Neuronal stem cell (in vitro differentiated cells): ENCODE measurements around the gene PDE6A.

Experiments used
- DNase-seq: peaks from one replicate; pipeline ENCODE4 v3.0.0-alpha.2; 2013; ENCODE audit warnings: low spot score
- H2AFZ ChIP-seq: one replicate; pipeline ENCODE4 v1.6.1; 2013; ENCODE audit warnings: mild to moderate bottlenecking, low read length, inconsistent platforms
- H2AK5ac ChIP-seq: 2 replicates; pipeline ENCODE4 v1.6.1; 2013; ENCODE audit warnings: low read depth, mild to moderate bottlenecking, inconsistent platforms, low read length, moderate library complexity, mixed read lengths
- H2BK120ac ChIP-seq: 2 replicates; pipeline ENCODE4 v1.6.1; 2013; ENCODE audit warnings: low read depth, mild to moderate bottlenecking, inconsistent platforms, low read length, moderate library complexity, mixed read lengths
- H2BK12ac ChIP-seq: one replicate; pipeline ENCODE4 v1.6.1; 2013; ENCODE audit warnings: low read length, inconsistent platforms
- H2BK15ac ChIP-seq: 2 replicates; pipeline ENCODE4 v1.6.1; 2013; ENCODE audit warnings: mild to moderate bottlenecking, low read length, inconsistent platforms, mixed read lengths
- H2BK5ac ChIP-seq: one replicate; pipeline ENCODE4 v1.6.1; 2013; ENCODE audit warnings: inconsistent platforms, mild to moderate bottlenecking, low read length, moderate library complexity
- H3K14ac ChIP-seq: one replicate; pipeline ENCODE4 v1.6.1; 2013; ENCODE audit warnings: low read length, inconsistent platforms
- H3K18ac ChIP-seq: 2 replicates; pipeline ENCODE4 v1.6.1; 2013; ENCODE audit warnings: low read length, inconsistent platforms
- H3K23ac ChIP-seq: 2 replicates; pipeline ENCODE4 v1.6.1; 2013; ENCODE audit warnings: low read depth, mild to moderate bottlenecking, mixed read lengths, low read length, inconsistent platforms; ENCODE audit not compliant: poor library complexity
- H3K27ac ChIP-seq: replicated peaks from 3 replicates; pipeline ENCODE4 v1.5.1; 2013; ENCODE audit warnings: low read length, inconsistent platforms
- H3K27me3 ChIP-seq, 3 experiments: 2 replicates each; pipeline ENCODE4 v1.6.1; 2013; ENCODE audit warnings: low read length in 3 of 3, mild to moderate bottlenecking in 2 of 3, inconsistent platforms in 1 of 3, low read depth in 1 of 3, mixed read lengths in 1 of 3, moderate library complexity in 1 of 3; ENCODE audit not compliant: control insufficient read depth in 3 of 3, insufficient read depth in 3 of 3
- H3K36me3 ChIP-seq, 2 donors: replicated peaks in 1 of 2; 2 replicates each; pipeline ENCODE4 v1.6.1; 2013; ENCODE audit warnings: low read length in 2 of 2; ENCODE audit not compliant: control insufficient read depth in 2 of 2, insufficient read depth in 2 of 2
- H3K4ac ChIP-seq: 2 replicates; pipeline ENCODE4 v1.6.1; 2013; ENCODE audit warnings: inconsistent platforms, mild to moderate bottlenecking, low read length, moderate library complexity
- H3K4me1 ChIP-seq, 2 donors: 1 replicate in 1 of 2; 2 replicates in 1 of 2; pipeline ENCODE4 v1.6.1; 2013; ENCODE audit warnings: low read length in 2 of 2, low read depth in 1 of 2; ENCODE audit not compliant: control insufficient read depth in 2 of 2, insufficient read depth in 1 of 2
- H3K4me2 ChIP-seq: one replicate; pipeline ENCODE4 v1.6.1; 2013; ENCODE audit warnings: mild to moderate bottlenecking, low read length, inconsistent platforms; ENCODE audit not compliant: insufficient read depth, poor library complexity, severe bottlenecking
- H3K4me3 ChIP-seq, 2 donors: 2 replicates each; pipeline ENCODE4 v1.5.1; 2013; ENCODE audit warnings: low read length in 2 of 2, mild to moderate bottlenecking in 2 of 2, inconsistent platforms in 1 of 2, moderate library complexity in 1 of 2
- H3K79me1 ChIP-seq: one replicate; pipeline ENCODE4 v1.6.1; 2013; ENCODE audit warnings: low read depth, mild to moderate bottlenecking, inconsistent platforms, low read length, moderate library complexity
- H3K9ac ChIP-seq: one replicate; pipeline ENCODE4 v1.6.1; 2013; ENCODE audit warnings: mild to moderate bottlenecking, low read depth, low read length, inconsistent platforms; ENCODE audit not compliant: poor library complexity
- H3K9me3 ChIP-seq, 2 donors: replicated peaks in 1 of 2; 2 replicates each; pipeline versions ENCODE3 to v1.6.1; 2013; ENCODE audit warnings: low read length in 2 of 2, mild to moderate bottlenecking in 2 of 2, inconsistent platforms in 1 of 2, low read depth in 1 of 2, mixed read lengths in 1 of 2, moderate library complexity in 1 of 2; ENCODE audit not compliant: control insufficient read depth in 2 of 2, insufficient read depth in 1 of 2
- H4K8ac ChIP-seq: one replicate; pipeline ENCODE4 v1.6.1; 2013; ENCODE audit warnings: low read depth, mild to moderate bottlenecking, inconsistent platforms, low read length, moderate library complexity
- H4K91ac ChIP-seq: one replicate; pipeline ENCODE4 v1.6.1; 2013; ENCODE audit warnings: low read length, low read depth, mild to moderate bottlenecking, inconsistent platforms; ENCODE audit not compliant: poor library complexity
- WGBS, 2 donors: extraction: QIAGEN DNeasy Blood & Tissue Kit; methylation state at CpG; one replicate each; pipeline ENCODE4 v1.1.7; 2013; ENCODE audit warnings: missing lambda C conversion rate in 2 of 2, mixed read lengths in 1 of 2; ENCODE audit not compliant: insufficient read length in 2 of 2, insufficient replicate concordance in 1 of 2; ENCODE audit errors: extremely low coverage in 2 of 2; 5-methylcytosine and 5-hydroxymethylcytosine counted together

Gene PDE6A

GRCh38 chr5:149823375-149823774, 121.2 kb downstream of the PDE6A start:
- Histone ChIP-seq H3K9me3 (no peaks in the 10 kb centered on the region), H2BK5ac (no peak overlapping the region), H3K36me3 (no peaks in the 10 kb centered on the region), H3K4me1 (peaks cover 0 to 1% of the 10 kb centered on the region in 2 donors), H2BK120ac (no peak overlapping the region), H2BK15ac (no peak overlapping the region), H2AFZ (no peak overlapping the region), H4K91ac (no peak overlapping the region), H3K27ac (no peak overlapping the region), H3K27me3 (peaks cover 0 to 3% (median 0%) of the 10 kb centered on the region in 3 experiments), H3K4ac (no peak overlapping the region), H4K8ac (no peak overlapping the region), H3K23ac (no peak overlapping the region), H2BK12ac (no peak overlapping the region), H3K14ac (no peak overlapping the region), H3K4me3 (no peak overlapping the region), H3K9ac (no peak overlapping the region), H3K18ac (no peak overlapping the region), H3K4me2 (no peak overlapping the region), H2AK5ac (no peak overlapping the region), H3K79me1 (no peaks in the 10 kb centered on the region)
- no CpG with 5 or more reads among the region's 5 CpGs for WGBS, 2 donors
- no peak for DNase-seq

- Histone ChIP-seq H2BK12ac (no peak overlapping the region), H3K9ac (no peak overlapping the region), H2AK5ac (no peak overlapping the region), H3K4me2 (no peak overlapping the region), H3K4me1 (peaks cover 0 to 1% of the 10 kb centered on the region in 2 donors), H3K27me3 (peaks cover 0 to 3% (median 0%) of the 10 kb centered on the region in 3 experiments), H2BK5ac (no peak overlapping the region), H3K36me3 (no peaks in the 10 kb centered on the region), H3K9me3 (no peaks in the 10 kb centered on the region), H3K18ac (no peak overlapping the region), H4K91ac (no peak overlapping the region), H3K14ac (no peak overlapping the region), H3K27ac (no peak overlapping the region), H3K23ac (no peak overlapping the region), H4K8ac (no peak overlapping the region), H3K79me1 (no peaks in the 10 kb centered on the region), H2AFZ (no peak overlapping the region), H2BK15ac (no peak overlapping the region), H3K4ac (no peak overlapping the region), H2BK120ac (no peak overlapping the region), H3K4me3 (no peak overlapping the region)
- DNase-seq, result no peak
- WGBS, 2 donors, result no CpG with 5 or more reads among the region's 5 CpGs
Measured at GRCh38 chr5:149822301-149822700, 122.3 kb downstream of the PDE6A start.

GRCh38 chr5:149820536-149821510, 123.8 kb downstream of the PDE6A start:
- Histone ChIP-seq H2BK120ac (no peak overlapping the region), H4K8ac (no peak overlapping the region), H3K14ac (no peak overlapping the region), H2AFZ (no peak overlapping the region), H3K4me2 (no peak overlapping the region), H2BK12ac (no peak overlapping the region), H3K36me3 (no peaks in the 10 kb centered on the region), H4K91ac (no peak overlapping the region), H3K27me3 (peaks cover 0 to 3% (median 0%) of the 10 kb centered on the region in 3 experiments), H3K18ac (no peak overlapping the region), H3K9me3 (no peaks in the 10 kb centered on the region), H3K4me1 (peaks cover 0 to 1% of the 10 kb centered on the region in 2 donors), H2BK15ac (no peak overlapping the region), H3K4me3 (no peak overlapping the region), H3K23ac (no peak overlapping the region), H3K27ac (no peak overlapping the region), H3K4ac (no peak overlapping the region), H2AK5ac (peak overlapping the region; percentile 32), H3K79me1 (no peaks in the 10 kb centered on the region), H3K9ac (no peak overlapping the region), H2BK5ac (peak overlapping the region; percentile 19)
- no peak for DNase-seq
- no CpG with 5 or more reads among the region's 17 CpGs for WGBS, 2 donors

GRCh38 chr5:149820012-149820411, 124.6 kb downstream of the PDE6A start:
- H3K9ac ChIP-seq, result no peak overlapping the region
- no peak overlapping the region for H3K23ac ChIP-seq
- no peak overlapping the region for H4K8ac ChIP-seq
- peaks cover 0 to 1% of the 10 kb centered on the region in 2 donors for H3K4me1 ChIP-seq
- no peak overlapping the region for H3K4me2 ChIP-seq
- no peaks in the 10 kb centered on the region for H3K79me1 ChIP-seq
- peaks cover 0 to 3% (median 0%) of the 10 kb centered on the region in 3 experiments for H3K27me3 ChIP-seq
- H2BK12ac ChIP-seq, result no peak overlapping the region
- no peak overlapping the region for H3K18ac ChIP-seq
- H3K4me3 ChIP-seq, result no peak overlapping the region
- H2BK15ac ChIP-seq, result no peak overlapping the region
- H3K14ac ChIP-seq, result no peak overlapping the region
- no peak for DNase-seq
- peak overlapping the region; percentile 19 for H2BK5ac ChIP-seq
- no peak overlapping the region for H2BK120ac ChIP-seq
- H3K4ac ChIP-seq, result no peak overlapping the region
- H2AFZ ChIP-seq, result no peak overlapping the region
- H2AK5ac ChIP-seq, result peak overlapping the region; percentile 32
- WGBS, 2 donors, result no CpG with 5 or more reads among the region's 2 CpGs
- no peaks in the 10 kb centered on the region for H3K36me3 ChIP-seq
- no peak overlapping the region for H3K27ac ChIP-seq
- no peak overlapping the region for H4K91ac ChIP-seq
- H3K9me3 ChIP-seq, result no peaks in the 10 kb centered on the region
